GM23338 (cell line): Measurements from ENCODE around the gene PHC1. TPM values are rescaled to one million over a fixed set of nuclear protein-coding genes. Genes with fewer than 3 reads are reported as not detected.

Source experiments
- ATAC-seq: fragments of 200-7000 bp; cut with Tn5 transposase; 3 replicates; pipeline ENCODE4 v1.9.1; 2020
- DNase-seq: peaks from one replicate; pipeline ENCODE4 v3.0.0-alpha.2; 2015; ENCODE audit warnings: low spot score
- H2AFZ ChIP-seq: fragments of 200-600 bp; sonication (generic); 2 replicates; pipeline ENCODE4 v1.8.0; 2016; ENCODE audit warnings: antibody characterized with exemption, mild to moderate bottlenecking, moderate library complexity
- H3F3A ChIP-seq: fragments of 200-600 bp; sonication (generic); replicated peaks from 2 replicates; pipeline ENCODE4 v1.8.0; 2017; ENCODE audit warnings: antibody characterized with exemption, mixed run types, low read depth
- H3K27ac ChIP-seq: fragments of 200-600 bp; sonication (generic); 2 replicates; pipeline ENCODE4 v1.6.1; 2016; ENCODE audit warnings: low read depth
- H3K27me3 ChIP-seq: fragments of 200-600 bp; sonication (generic); 2 replicates; pipeline ENCODE4 v1.8.0; 2016; ENCODE audit warnings: mild to moderate bottlenecking, mixed run types, moderate library complexity; ENCODE audit not compliant: insufficient read depth
- H3K36me3 ChIP-seq: fragments of 200-600 bp; sonication (generic); 2 replicates; pipeline ENCODE4 v1.8.0; 2016; ENCODE audit warnings: mild to moderate bottlenecking; ENCODE audit not compliant: insufficient read depth
- H3K4me1 ChIP-seq: fragments of 200-600 bp; sonication (generic); 2 replicates; pipeline ENCODE4 v1.8.0; 2016; ENCODE audit warnings: mild to moderate bottlenecking, moderate library complexity; ENCODE audit not compliant: insufficient read depth
- H3K4me2 ChIP-seq: fragments of 200-600 bp; sonication (generic); 2 replicates; pipeline ENCODE4 v1.7.1; 2017; ENCODE audit warnings: mixed run types
- H3K4me3 ChIP-seq: fragments of 200-600 bp; sonication (generic); 2 replicates; pipeline ENCODE4 v1.6.1; 2016; ENCODE audit warnings: mixed run types
- H3K79me2 ChIP-seq: fragments of 200-600 bp; sonication (generic); replicated peaks from 2 replicates; pipeline ENCODE4 v1.8.0; 2017; ENCODE audit warnings: mild to moderate bottlenecking; ENCODE audit not compliant: insufficient read depth
- H3K9me2 ChIP-seq: fragments of 200-600 bp; sonication (generic); 2 replicates; pipeline ENCODE4 v1.8.0; 2017; ENCODE audit not compliant: insufficient read depth
- H4K20me1 ChIP-seq: fragments of 200-600 bp; sonication (generic); replicated peaks from 2 replicates; pipeline ENCODE4 v1.8.0; 2017; ENCODE audit warnings: mild to moderate bottlenecking; ENCODE audit not compliant: insufficient read depth
- H3K27ac Mint-ChIP-seq: 2 replicates; pipeline ENCODE4 v1.8.0; 2020; ENCODE audit warnings: inconsistent platforms, mild to moderate bottlenecking, moderate library complexity, mixed read lengths
- H3K27me3 Mint-ChIP-seq: 3 replicates; pipeline ENCODE4 v1.8.0; 2022; ENCODE audit warnings: low read depth, mild to moderate bottlenecking, moderate library complexity, mixed read lengths, inconsistent platforms; ENCODE audit not compliant: insufficient read depth, poor library complexity
- H3K36me3 Mint-ChIP-seq: 3 replicates; pipeline ENCODE4 v1.8.0; 2021; ENCODE audit warnings: low read depth, mild to moderate bottlenecking, inconsistent platforms, moderate library complexity, mixed read lengths
- H3K4me1 Mint-ChIP-seq: 3 replicates; pipeline ENCODE4 v1.8.0; 2020; ENCODE audit warnings: mild to moderate bottlenecking, inconsistent platforms, mixed read lengths
- H3K4me3 Mint-ChIP-seq: 3 replicates; pipeline ENCODE4 v1.8.0; 2021; ENCODE audit warnings: moderate library complexity, mild to moderate bottlenecking, inconsistent platforms, mixed read lengths
- H3K9me3 Mint-ChIP-seq: 3 replicates; pipeline ENCODE4 v1.8.0; 2020; ENCODE audit warnings: moderate library complexity, mild to moderate bottlenecking, inconsistent platforms, mixed read lengths
- CREB1 ChIP-seq: fragments of 250-450 bp; sonication (Bioruptor Pico); IDR thresholded peaks from 2 replicates; pipeline ENCODE4 v1.5.0; 2020; ENCODE audit warnings: low read depth, mild to moderate bottlenecking, moderate library complexity
- CTCF ChIP-seq, 2 experiments: fragments of 200-600 bp in 1 of 2; sonication (generic) in 1 of 2; conservative IDR thresholded peaks; 2 replicates each; pipeline versions ENCODE4 v1.5.1 to v1.6.1; 2016 to 2017; ENCODE audit warnings: antibody characterized with exemption in 2 of 2, low read depth in 2 of 2, mild to moderate bottlenecking in 2 of 2, moderate library complexity in 1 of 2
- ETS1 ChIP-seq: IDR thresholded peaks from 2 replicates; pipeline ENCODE4 v1.6.1; 2016; ENCODE audit warnings: antibody characterized with exemption
- EZH2 ChIP-seq: fragments of 200-600 bp; sonication (generic); IDR thresholded peaks from one replicate; pipeline ENCODE4 v1.8.0; 2017; ENCODE audit warnings: antibody characterized with exemption, mild to moderate bottlenecking, low read depth; ENCODE audit not compliant: unreplicated experiment
- EZH2phosphoT487 ChIP-seq: fragments of 200-600 bp; sonication (generic); IDR thresholded peaks from one replicate; pipeline ENCODE4 v1.8.1; 2018; ENCODE audit warnings: antibody characterized with exemption; ENCODE audit not compliant: unreplicated experiment
- JUNB ChIP-seq: IDR thresholded peaks from one replicate; pipeline ENCODE4 v1.6.1; 2016; ENCODE audit warnings: antibody characterized with exemption; ENCODE audit not compliant: unreplicated experiment
- NANOG ChIP-seq: IDR thresholded peaks from 2 replicates; pipeline ENCODE4 v1.6.1; 2016; ENCODE audit warnings: antibody characterized with exemption, borderline replicate concordance
- POLR2AphosphoS5 ChIP-seq: IDR thresholded peaks from 2 replicates; pipeline ENCODE4 v1.6.1; 2016; ENCODE audit warnings: antibody characterized with exemption, low read depth
- REST ChIP-seq: IDR thresholded peaks from one replicate; pipeline ENCODE4 v1.6.1; 2018; ENCODE audit warnings: antibody characterized with exemption; ENCODE audit not compliant: unreplicated experiment
- ZNF114 ChIP-seq: fragments of 250-450 bp; sonication (Bioruptor Pico); IDR thresholded peaks from 2 replicates; pipeline ENCODE4 v1.5.0; 2020; ENCODE audit warnings: mild to moderate bottlenecking, moderate library complexity
- ZNF462 ChIP-seq: fragments of 250-450 bp; sonication (Bioruptor Pico); IDR thresholded peaks from 2 replicates; pipeline ENCODE4 v1.5.0; 2020; ENCODE audit warnings: mild to moderate bottlenecking, moderate library complexity
- polyA plus RNA-seq: library from polyadenylated mRNA; unstranded; fragments of >200 nt; fragmentation: Nextera tagmentation; extraction: Ambion mirVana; gene quantifications from 2 replicates; pipeline ENCODE4 v1.2.1, GENCODE V29; 2016
- total RNA-seq: library from RNA; depleted of rRNA; stranded (reverse); fragments of >200 nt; shearing (Covaris generic); gene quantifications from 2 replicates; pipeline ENCODE4 v1.2.3, GENCODE V29; 2014

PHC1 gene
- total and polyA plus RNA-seq, 2 experiments from 2014 or later = 303 to 1,069 TPM

- H3F3A ChIP-seq = peaks cover 18% of the 10 kb centered on the region
- Mint-ChIP-seq H3K27me3 (peaks cover 10% of the 10 kb centered on the region), H3K27ac (no peak overlapping the region), H3K36me3 (peaks cover 23% of the 10 kb centered on the region), H3K9me3 (no peaks in the 10 kb centered on the region; the same call in 1 of the 3 replicates), H3K4me3 (no peak overlapping the region), H3K4me1 (peaks cover 33% of the 10 kb centered on the region)
- H3K79me2 ChIP-seq = peaks cover 74% of the 10 kb centered on the region
- H3K36me3 ChIP-seq = peaks cover 60% of the 10 kb centered on the region
- ATAC-seq (no peak), DNase-seq (no peak)
- H3K9me2 ChIP-seq = no peaks in the 10 kb centered on the region
- no peak overlapping the region for H2AFZ ChIP-seq
- peaks cover 61% of the 10 kb centered on the region for H4K20me1 ChIP-seq
- peak overlapping the region; percentile 40; the same call in 1 of the 2 replicates for H3K27ac ChIP-seq
- H3K4me3 ChIP-seq = peak overlapping the region; percentile 76
- peak overlapping the region; percentile 82 for H3K4me2 ChIP-seq
- H3K27me3 ChIP-seq = no peaks in the 10 kb centered on the region
- no peak for TF ChIP-seq NANOG
- no peak for TF ChIP-seq POLR2AphosphoS5
- TF ChIP-seq ZNF462 (CRISPR knock-in tag) = no peak
- TF ChIP-seq EZH2 = no peak
- no peak for TF ChIP-seq CREB1 (CRISPR knock-in tag)
- no peak for TF ChIP-seq JUNB
- TF ChIP-seq EZH2phosphoT487 = no peak
- no peak for TF ChIP-seq ZNF114 (CRISPR knock-in tag)
- TF ChIP-seq ETS1 = no peak
- TF ChIP-seq CTCF (conservative IDR thresholded peaks at IDR 0.05; ENCODE audit: low read depth in 2 of 2) = no peak
- no peak for TF ChIP-seq REST
- H3K4me1 ChIP-seq = peaks cover 25% of the 10 kb centered on the region
Measured at GRCh38 chr12:8917031-8917430, 2.7 kb downstream of the PHC1 start.
